GM12864 (cell line): ENCODE data around the gene CLCN1.

Source experiments
- DNase-seq: peaks from one replicate; pipeline ENCODE4 v3.0.0-alpha.2; 2011; ENCODE audit warnings: low read depth
- H3K4me3 ChIP-seq: 2 replicates; pipeline ENCODE4 v1.5.1; 2011; ENCODE audit warnings: mild to moderate bottlenecking, low read depth, low read length, control low read depth
- TF ChIP-seq, protein P1 (sequence below): IDR thresholded peaks from 2 replicates; pipeline ENCODE4 v1.5.1; 2011; ENCODE audit warnings: low read depth, mild to moderate bottlenecking, moderate library complexity, low read length, control low read depth, inconsistent platforms; ENCODE audit errors: missing control alignments

The CLCN1 gene

DNA sequence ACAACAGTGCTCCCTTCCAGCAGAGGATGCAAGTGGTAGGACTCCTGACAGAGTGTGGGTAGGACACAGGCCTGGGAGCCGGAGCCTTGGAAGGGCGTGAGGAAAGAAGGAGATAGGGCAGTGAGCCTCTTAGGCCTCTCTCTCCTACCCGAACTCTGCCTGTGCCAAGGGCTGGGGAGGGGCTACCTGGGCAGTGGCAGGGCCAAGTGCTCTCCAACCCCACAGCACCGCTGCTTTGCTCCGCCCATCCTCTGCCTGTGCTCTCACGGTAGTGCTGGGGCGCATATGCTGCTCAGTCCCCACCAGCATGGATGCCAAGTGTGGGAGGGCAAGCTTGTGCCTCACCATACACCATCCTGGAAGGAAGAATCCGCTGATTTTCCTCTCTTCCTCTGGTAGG, 39.1 kb downstream of the CLCN1 start:
- DNase-seq, result no peak
- H3K4me3 ChIP-seq, result no peak overlapping the region
- TF ChIP-seq, protein P1, sequence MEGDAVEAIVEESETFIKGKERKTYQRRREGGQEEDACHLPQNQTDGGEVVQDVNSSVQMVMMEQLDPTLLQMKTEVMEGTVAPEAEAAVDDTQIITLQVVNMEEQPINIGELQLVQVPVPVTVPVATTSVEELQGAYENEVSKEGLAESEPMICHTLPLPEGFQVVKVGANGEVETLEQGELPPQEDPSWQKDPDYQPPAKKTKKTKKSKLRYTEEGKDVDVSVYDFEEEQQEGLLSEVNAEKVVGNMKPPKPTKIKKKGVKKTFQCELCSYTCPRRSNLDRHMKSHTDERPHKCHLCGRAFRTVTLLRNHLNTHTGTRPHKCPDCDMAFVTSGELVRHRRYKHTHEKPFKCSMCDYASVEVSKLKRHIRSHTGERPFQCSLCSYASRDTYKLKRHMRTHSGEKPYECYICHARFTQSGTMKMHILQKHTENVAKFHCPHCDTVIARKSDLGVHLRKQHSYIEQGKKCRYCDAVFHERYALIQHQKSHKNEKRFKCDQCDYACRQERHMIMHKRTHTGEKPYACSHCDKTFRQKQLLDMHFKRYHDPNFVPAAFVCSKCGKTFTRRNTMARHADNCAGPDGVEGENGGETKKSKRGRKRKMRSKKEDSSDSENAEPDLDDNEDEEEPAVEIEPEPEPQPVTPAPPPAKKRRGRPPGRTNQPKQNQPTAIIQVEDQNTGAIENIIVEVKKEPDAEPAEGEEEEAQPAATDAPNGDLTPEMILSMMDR, result no peak

DNA sequence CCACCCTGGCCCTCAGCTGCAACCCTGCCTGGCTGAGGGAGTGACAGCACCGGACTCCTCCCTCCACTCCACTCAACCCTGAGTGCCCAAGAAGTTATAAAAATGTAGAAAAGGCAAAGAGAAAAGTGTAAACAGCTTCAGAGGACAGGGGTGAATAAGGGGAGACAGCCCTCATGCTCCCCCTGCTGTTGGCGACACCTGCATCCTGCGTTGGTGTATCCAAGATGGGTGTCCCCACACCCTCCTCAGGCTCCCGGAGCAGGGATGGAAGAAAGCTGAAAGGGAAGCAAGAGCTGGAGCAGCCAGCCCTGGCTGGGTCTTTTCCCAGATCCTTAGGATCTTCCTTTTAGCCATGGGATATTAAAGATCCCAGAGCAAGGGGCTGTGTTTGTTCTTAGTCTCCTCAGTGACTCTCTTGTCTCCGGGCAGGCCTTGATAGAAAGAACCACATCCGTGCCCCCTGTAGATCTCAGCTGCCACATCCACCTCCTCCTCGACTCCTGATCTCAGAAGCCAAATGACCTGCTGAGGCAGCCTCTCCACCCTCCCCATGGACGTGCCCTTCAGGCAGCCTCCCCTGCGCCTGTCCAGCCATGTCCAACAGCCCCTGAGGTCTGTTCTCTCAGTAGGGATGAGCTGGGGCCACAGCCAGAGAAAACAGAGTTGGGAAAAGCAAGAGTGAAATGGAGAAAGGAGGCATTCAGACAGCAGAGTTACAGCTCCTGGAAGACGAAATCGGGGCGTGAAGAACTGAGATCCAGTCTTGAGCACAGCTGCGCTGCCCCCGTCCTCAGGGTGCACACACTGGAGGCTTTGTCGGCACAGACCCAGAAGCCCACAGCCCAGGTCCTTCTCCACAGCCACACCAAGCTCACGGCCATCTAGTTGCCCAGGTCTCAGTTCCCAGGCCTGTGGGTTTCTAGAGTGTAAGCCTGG, 39.8 kb downstream of the CLCN1 start:
- no peak for DNase-seq
- TF ChIP-seq, protein P1, result peak; percentile 27
- no peak overlapping the region for H3K4me3 ChIP-seq

DNA sequence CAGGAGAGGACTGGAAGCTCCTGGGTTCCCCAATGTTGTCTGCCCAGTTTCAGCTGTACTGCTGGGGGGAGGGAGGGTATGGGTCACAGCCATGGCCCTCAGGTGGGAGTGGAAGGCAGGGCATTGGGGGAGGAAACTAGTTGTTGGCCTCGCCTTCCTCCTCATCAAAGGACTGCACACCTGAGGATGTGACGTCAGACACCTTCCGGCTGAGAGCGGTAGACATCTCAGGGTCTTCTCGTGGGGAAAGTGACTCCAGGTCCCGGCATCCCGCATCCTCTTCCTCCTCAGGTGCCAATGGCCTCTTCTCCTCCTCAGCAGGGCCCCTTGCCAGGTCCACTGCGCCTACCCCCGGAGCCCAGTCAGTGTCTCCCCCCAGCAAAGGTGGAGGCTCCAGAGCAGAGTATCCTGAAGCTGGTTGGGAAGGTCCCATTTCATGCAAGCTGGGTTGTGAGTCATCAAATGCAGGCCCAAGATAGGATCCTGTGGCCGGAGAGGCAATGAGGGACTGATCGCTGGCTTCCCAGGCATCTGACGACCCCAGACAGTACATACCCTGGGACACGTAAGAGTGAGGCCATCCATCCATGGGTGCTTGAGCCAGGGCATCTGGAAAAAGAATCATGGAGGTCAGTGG, 40.6 kb downstream of the CLCN1 start:
- DNase-seq, result no peak
- TF ChIP-seq, protein P1, result no peak
- no peak overlapping the region for H3K4me3 ChIP-seq

DNA sequence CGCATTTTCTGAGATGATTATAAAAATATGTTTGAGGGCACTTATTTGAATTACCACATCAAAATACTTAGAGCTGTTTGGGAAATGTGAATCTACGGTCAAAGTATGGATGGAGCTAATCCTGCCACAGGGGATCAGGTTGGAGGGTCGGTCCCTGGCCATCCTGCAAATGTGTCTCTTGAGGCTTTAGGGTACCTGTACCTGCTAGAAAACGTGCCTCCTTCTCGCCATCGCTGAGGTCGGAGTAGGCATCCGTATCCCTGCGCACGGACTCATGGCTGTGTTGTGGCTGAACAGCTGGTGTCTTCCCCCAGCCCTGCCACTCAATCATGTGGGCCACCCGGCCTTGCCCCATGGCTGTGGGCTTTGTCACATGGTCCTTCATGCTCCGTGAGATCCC, 42.7 kb downstream of the CLCN1 start:
- DNase-seq, result no peak
- TF ChIP-seq, protein P1, result no peak
- H3K4me3 ChIP-seq, result no peak overlapping the region

DNA sequence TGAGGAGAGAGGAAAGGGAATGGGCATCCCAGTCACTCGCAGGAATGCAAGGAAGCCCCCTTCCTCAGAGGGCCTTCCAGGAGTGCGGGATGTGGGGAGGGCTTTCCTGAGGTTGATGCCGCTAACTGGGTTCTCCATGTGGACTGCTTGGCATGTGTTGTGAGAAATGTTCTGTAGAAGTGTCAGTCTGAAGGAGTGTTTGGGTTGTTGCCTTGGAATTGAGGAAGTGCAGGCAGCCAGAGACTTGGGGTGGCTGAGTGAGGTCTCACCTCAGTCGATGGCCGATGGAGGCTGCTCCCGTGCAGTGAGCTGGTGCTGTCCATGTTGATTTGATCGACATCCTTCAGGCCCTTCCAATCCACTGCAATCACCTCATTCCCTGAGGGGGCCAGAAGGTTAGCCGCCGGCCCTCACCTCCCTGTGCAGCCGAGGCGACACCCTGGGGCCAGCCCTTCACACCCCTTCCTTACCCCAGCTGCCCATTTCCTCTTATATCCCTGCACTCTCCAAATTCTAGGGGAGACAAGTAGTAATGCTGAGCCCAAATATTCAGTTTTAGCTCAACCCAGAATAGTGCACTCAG, 44.0 kb downstream of the CLCN1 start:
- H3K4me3 ChIP-seq, result no peak overlapping the region

DNA sequence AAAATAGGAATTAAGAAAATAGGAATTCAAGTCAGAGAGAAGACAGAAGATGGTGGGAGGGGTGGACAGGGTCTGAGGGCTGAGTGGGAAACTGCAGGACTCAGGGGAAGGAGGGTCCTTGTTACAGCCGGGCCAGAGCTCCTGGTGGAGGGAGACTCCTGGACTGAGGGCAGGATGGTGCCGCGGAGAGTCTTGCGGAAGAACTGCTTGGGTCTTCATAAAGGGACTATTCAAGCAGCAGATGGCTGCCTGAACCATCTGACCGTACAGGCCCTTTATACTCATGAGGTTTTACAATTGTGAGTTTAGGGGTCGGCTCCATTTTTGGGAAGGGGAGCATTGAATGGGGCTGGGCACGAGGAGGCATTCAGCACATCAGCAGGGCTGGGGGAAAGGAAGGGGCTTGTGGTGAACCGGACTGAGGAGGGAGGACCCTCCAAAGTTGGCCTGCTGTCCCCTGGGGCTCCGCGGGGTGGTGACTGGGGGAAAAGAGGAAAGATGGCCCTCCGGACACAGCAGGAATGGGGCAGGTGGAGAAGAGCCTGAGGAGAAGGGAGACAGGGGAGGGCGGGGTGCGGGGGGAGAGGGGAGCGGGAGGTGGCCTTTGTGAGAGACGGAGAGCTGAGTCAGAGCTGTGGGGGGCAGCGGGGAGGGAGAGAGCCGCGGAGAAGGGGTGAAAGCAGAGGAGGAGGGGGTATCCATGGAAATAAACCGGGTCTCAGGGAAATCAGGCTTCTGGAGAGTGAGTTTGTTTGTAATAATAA, 45.1 kb downstream of the CLCN1 start:
- TF ChIP-seq, protein P1, result no peak
- no peak overlapping the region for H3K4me3 ChIP-seq
- DNase-seq, result no peak

More for the DNA sequence above, 44.0 kb downstream of the CLCN1 start:
- DNase-seq, result no peak
- TF ChIP-seq, protein P1, result no peak
